EH (cell line): Measurements from ENCODE around the gene CHCHD10.
A peak's percentile ranks its signal among the peaks of the same experiment; 100 is the strongest.

ENCODE experiments used
- DNase-seq: peaks from one replicate; pipeline ENCODE4 v3.0.0-alpha.2; 2015; ENCODE audit warnings: low read depth

The CHCHD10 gene

DNA sequence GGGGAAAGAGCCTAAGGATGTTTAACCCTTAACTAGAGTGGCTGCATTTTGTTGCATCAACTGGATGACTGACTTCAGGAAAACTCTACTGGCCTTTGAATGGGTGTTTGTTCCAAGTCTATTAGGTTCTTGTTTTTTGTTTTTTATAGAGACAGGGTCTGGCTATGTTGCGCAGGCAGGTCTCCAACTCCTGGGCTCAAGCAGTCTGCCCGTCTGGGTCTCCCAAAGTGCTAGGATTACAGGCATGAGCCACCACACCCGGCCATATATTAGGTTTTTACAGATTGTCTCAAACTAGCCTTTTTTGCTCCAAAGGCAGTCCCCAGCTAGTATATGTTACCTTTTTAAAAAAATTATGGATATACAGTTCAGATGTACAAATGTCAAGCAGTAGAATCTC lies 20.1 kb upstream of the CHCHD10 start:
- no peak for DNase-seq

DNA sequence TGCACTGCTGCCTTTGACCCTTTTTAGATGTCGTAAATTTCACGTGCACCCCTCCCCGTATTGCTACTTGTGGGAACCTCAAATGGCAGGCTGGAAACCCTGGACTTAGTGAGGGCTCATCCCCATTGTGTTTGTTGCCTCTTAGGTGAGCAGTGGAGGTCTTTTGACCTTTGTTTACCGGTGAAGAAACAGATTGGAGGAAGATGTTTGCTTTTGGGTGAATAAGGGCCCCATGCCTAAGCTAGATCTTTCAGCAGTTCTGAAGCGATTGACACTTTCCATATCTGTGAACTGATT lies 19.8 kb upstream of the CHCHD10 start:
- no peak for DNase-seq

DNA sequence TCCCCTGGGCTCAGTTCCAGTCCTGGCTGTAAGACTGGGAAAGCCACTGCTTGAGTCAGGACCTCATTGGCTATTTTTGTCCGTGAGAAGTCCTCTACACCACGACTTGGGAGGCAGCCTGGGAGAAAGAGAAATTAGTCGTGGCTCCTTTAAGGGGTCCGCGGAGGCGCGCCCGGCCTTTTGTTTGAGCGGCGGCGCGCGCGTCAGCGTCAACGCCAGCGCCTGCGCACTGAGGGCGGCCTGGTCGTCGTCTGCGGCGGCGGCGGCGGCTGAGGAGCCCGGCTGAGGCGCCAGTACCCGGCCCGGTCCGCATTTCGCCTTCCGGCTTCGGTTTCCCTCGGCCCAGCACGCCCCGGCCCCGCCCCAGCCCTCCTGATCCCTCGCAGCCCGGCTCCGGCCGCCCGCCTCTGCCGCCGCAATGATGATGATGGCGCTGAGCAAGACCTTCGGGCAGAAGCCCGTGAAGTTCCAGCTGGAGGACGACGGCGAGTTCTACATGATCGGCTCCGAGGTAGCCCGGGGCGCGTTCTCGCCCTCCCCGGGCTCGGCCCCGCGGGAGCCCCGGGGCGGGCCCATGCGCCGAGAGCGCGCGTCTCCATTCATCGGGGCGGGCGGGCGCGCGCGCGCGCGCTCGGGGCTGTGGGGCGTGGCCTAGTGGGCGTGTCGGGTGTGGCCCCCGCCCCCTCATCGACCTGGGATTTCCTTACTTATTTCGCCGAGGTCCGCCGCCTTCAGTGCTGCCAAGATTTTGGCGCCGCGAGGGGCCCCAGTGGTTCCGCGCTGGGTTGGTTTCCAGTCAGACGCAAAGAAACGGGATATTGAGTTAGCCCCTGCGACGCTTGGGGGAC lies 19.2 kb upstream of the CHCHD10 start, which contains the start of gene SMARCB1:
SMARCB1 (plus strand) TSS at position 215 of the 848 bp plus-strand sequence; CDS start at position 419, 204 bp downstream.
- peak; percentile 98 for DNase-seq

DNA sequence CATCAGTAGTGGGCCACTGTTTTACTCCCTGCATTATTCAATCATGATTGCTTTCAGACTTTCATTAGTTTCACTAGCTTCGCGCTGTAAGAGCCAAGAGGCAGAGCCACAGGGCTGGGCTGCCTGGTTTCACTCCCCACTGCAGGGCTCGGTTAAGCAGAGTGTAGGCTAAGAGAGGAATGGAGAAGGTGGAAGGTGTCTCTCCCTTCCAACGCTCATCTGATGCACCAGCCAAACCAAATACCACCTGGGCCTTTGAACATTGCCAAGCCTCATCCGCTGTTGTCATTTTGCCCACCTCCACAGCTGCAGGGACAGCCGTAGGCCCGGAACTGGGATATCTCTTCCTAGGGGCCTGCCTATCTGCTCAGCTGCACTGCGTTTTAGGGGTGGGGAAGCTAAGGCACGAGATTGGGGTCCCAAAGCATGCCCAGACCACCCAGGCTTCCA lies 18.5 kb upstream of the CHCHD10 start:
- DNase-seq, result no peak

DNA sequence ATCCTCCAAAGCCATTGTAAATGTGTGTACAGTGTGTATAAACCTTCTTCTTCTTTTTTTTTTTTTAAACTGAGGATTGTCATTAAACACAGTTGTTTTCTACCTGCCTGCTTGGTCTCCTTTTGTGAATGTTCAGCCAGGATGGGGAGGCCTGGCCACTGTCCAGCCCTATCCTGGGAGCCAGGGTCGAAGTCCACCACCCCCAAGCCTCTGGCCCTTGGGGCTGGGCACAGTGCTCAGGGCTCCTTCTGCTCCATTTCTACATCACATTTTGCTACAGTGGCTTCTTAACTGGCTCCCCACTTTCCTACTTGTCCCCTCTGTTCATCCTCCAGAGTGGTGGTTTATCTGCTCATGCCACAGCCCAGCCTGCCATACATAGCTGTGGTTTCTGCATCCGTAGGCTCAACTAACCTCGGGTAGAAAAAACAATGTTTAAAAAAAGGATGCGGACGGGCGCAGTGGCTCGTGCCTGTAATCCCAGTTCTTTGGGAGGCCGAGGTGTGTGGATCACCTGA lies 16.5 kb upstream of the CHCHD10 start:
- peak; percentile 82 for DNase-seq

DNA sequence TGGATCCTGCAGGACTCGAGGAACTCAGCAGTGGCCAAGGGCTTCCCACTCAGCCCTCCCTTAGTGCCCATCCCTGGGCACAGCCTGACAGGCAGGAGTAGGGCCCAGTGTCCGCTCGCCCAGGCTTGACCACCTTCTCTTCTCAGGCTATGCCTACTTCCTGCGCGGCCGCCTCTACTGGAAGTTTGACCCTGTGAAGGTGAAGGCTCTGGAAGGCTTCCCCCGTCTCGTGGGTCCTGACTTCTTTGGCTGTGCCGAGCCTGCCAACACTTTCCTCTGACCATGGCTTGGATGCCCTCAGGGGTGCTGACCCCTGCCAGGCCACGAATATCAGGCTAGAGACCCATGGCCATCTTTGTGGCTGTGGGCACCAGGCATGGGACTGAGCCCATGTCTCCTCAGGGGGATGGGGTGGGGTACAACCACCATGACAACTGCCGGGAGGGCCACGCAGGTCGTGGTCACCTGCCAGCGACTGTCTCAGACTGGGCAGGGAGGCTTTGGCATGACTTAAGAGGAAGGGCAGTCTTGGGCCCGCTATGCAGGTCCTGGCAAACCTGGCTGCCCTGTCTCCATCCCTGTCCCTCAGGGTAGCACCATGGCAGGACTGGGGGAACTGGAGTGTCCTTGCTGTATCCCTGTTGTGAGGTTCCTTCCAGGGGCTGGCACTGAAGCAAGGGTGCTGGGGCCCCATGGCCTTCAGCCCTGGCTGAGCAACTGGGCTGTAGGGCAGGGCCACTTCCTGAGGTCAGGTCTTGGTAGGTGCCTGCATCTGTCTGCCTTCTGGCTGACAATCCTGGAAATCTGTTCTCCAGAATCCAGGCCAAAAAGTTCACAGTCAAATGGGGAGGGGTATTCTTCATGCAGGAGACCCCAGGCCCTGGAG lies 15.7 kb upstream of the CHCHD10 start:
- DNase-seq, result no peak

DNA sequence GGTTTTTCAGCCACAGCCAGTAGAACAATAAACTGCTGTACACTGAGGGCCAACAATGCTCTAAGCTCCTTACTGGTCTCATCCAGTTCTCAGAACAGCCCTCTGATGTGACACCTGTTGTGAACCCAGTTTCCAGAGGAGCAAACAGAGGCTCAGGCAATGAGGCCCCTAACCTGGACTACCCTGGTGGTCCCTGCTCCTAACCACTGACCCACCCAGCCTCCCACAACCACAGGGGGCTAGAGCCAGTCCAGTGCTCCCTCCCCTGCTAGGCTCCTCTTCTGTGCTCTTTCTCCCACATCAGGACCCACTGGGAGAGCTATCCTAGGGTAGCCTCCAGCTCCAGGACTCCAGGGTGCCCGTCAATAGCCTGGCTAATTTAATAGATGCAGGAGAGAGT lies 14.9 kb upstream of the CHCHD10 start:
- no peak for DNase-seq

DNA sequence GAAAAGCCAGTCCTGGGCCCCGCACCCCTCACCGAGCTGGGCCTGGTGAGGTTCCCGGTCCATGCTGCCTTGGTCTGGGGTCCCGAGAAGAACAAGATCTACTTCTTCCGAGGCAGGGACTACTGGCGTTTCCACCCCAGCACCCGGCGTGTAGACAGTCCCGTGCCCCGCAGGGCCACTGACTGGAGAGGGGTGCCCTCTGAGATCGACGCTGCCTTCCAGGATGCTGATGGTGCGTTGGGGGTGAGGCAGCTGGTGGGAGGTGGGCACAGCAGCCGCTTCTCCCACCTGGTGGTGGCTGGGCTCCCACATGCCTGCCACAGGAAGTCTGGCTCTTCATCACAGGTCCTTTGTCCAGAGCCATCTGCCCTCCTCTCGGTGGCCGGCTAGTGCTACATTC lies 14.5 kb upstream of the CHCHD10 start:
- no peak for DNase-seq

DNA sequence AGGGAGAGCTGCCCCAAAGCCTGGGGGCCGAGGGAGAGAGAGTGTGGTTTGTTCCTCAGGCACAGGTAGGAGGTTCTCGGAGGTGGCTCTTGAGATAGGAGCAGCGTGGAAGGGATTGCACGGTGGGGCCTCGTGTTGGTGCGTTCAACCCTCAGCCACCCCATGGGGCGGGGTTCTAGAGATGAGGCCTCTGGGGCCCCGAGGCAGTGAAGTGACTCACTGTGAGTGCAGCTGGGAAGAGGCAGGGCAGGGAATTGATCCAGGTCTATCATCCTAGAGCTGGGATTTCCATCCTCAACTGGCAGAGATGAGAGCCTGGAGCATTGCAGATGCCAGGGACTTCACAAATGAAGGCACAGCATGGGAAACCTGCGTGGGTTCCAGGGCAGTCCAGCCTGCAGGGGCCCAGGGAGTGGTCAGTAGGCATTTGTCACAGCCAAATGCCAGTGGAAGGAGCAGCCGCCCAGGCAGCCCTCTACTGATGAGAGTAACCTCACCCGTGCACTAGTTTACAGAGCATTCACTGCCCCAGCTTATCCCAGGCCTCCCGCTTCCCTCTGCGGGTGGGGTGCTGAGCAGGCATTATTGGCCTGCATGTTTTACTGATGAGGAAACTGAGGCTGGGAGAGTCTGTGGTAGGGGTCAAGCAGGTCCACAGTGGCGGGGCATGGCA lies 13.9 kb upstream of the CHCHD10 start:
- DNase-seq, result peak; percentile 92

DNA sequence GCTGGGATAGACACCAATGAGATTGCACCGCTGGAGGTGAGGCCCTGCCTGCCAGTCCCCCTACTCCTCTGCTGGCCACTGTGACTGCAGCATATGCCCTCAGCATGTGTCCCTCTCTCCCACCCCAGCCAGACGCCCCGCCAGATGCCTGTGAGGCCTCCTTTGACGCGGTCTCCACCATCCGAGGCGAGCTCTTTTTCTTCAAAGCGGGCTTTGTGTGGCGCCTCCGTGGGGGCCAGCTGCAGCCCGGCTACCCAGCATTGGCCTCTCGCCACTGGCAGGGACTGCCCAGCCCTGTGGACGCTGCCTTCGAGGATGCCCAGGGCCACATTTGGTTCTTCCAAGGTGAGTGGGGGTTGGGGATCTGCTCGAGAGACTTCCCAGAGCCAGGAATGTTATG lies 13.3 kb upstream of the CHCHD10 start:
- DNase-seq, result no peak

DNA sequence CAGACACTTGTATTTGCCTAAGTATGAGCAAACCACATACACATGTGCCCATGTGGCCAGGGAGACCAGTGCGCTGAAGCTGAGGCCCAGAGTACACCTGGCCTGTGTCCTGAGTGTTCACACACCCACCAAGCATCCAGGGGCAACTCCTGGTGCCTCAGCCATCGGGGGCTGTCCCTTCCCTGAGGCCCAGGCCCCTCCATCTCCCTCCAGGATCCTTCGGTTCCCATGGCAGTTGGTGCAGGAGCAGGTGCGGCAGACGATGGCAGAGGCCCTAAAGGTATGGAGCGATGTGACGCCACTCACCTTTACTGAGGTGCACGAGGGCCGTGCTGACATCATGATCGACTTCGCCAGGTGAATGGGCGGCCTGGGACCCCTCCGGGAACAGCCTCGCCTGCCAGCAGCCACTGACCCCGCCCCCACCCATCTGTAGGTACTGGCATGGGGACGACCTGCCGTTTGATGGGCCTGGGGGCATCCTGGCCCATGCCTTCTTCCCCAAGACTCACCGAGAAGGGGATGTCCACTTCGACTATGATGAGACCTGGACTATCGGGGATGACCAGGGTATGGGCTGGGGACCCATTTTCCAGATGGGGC lies 12.5 kb upstream of the CHCHD10 start:
- DNase-seq, result no peak

DNA sequence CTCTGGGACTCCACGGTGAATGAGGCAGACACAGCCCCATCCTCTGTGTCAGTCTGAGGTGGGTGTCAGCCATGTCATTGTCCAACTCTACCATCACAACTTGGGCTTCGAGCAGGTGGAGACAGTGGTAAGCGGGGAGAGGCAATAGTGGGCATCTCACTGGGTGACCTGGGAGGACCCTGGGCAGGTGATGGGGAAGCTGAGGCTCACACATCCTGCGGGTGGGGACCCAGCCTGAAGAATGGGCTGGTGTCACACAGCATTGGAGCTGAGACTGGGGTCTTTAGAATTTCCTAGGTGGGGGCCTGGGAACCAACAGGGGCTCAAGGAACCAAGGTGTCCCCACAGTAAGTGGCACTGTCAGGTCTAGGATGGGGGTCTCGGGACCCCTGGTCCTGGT lies 12.0 kb upstream of the CHCHD10 start:
- DNase-seq, result no peak

DNA sequence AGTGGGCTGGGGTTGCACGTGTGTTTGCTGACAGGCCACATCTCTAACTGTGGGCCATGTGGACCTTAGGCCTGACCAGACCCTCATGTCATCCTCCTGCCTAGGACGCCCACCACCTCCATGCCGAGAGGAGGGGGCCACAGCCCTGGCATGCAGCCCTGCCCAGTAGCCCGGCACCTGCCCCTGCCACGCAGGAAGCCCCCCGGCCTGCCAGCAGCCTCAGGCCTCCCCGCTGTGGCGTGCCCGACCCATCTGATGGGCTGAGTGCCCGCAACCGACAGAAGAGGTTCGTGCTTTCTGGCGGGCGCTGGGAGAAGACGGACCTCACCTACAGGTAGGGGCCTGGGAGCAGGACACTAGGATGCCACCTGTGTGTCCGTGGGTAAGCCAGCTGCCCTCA lies 11.3 kb upstream of the CHCHD10 start:
- no peak for DNase-seq

DNA sequence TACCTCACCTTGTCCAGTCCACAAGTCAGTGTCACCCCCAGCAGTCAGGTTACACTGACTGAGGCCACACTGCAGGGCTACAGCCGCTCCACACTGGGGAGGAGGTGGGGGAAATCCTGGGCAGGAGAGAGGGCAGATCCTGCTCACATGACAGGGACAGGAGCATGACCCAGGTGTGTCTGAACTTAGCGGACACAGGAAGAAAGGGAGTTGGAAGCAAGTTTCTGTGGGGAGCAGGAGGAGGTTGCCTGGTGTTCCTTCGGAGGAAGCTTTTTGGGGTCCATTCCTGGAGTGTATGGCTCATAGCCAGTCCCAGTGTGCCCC lies 10.8 kb upstream of the CHCHD10 start:
- DNase-seq, result no peak

DNA sequence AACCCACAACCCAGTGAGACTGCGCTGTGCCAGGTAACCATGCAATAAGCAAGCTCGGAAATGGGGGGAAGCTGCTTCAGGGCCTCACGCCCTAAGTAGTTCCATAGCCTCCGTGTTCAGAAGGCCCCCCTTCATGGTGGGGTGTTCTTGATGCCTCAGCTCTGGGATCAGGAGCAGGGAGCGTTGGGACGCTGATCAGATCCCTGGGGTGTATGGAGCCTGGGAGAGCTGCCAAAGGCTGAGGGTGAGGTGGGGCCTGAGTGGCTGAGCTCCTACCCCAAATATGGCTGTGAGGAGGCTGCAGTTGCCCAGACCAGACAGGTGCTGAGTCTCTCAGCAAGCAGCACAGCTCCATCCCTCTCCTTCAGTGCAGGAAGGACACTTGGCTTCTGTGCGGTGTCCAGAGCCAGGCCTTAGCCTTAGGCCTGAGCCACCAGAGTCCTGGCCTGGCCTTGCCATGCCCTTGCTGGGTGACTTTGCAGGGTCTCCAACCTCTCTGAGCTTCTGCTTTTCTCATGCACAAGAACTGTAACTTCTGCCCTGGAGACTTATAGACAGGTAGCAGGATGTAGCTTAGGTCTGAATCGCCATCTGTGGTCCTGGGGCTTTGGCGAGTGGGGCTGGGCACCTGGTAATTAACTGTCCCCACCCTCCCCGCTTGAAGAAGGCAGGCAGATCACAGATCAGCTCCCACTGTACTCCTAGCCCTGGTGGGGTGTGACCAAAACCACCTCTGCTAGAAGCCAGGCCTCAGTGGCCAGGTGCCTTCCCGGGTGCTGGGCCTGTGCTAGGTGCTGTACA lies 10.2 kb upstream of the CHCHD10 start:
- DNase-seq, result no peak

DNA sequence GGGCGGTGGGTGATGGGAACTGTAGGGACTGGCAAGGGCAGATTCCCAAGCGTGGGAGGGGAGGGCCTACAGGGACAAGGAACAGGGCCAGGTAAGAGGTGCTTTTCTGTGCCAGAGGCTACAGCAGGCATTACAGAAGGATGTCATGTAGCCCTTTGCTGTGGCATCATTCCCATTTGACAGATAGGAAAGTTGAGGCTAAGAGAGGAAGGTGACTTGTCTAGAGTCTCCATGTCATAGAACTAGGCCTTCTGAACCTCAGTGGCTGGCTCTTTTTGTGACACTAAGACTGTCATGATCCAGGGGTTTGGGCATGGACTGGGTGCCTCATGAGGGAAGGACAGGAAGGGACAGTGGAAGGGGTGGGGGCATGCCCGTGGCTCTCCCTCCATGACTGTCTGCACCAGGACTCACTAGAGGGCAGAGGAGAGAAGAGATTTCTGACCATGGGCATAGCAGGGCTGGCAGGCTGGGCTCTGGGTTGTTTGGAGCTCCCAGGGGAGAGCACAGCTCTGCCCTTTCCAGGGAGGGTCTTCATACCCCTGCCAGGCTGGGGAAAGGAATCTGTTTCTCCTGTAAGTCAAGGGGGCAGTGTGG lies 8.1 kb upstream of the CHCHD10 start:
- DNase-seq, result no peak

DNA sequence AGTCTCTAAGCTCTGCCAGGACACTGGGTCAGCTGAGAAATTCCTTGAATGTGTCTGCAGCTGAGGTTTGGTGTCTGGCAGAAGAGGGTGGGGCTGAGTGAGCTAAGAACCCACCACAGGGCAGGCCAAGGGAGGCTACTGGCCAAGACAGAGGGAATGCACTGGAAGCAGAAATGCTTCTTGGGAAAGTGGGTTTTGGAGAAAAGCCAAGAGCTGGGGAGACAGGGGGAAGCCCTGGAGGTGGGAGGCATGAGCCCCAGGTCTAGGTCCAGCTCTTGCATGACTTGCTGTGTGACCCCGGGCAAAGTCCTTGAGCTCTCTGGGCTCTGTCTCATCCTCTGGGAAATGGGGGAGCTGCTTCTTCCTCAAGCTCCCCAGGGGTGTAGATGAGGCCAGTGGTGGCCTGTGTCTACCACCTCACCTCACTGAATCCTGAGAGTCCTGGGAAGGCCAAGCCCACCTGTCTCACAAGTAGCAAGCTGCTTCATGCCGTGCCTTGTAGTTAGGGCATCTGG lies 7.2 kb upstream of the CHCHD10 start:
- peak; percentile 81 for DNase-seq

DNA sequence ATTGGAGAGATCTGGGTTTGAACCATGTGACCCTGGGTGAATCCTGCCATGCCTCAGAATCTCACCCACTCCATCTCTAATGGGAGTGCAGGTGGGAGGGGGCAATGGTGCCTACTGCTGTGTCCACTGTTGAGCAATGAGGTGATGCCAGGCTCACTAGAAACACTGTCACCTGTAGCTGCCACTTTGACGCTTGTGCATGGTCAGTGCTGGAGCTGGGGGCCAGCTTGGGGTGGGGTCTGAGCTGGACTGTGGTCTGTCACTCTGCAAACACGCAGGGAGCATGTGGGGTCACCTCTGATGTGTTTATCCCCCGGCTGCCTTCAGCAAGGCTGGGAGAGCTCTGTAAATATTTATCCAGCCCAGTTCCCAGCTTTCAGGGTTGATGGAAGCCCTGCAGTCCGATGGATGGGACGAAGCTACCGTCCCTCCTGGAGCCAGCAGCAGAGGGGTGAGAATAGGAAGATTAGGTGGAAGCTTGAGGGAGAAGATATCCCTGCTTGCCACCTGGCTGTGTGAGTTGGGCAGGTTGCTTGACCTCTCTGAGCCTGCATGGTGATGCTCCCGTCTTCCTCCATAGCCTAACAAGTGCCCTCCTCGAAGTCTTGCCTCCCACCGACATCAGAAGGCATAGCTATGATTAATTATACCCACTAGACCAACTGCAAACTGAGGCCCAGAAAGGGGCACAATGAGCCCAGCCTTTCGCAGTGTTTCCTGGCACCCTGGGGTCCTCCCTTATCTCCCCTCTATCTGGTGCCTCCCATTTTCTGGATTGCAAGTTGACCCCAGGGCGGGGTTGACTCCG lies 6.5 kb upstream of the CHCHD10 start:
- no peak for DNase-seq

DNA sequence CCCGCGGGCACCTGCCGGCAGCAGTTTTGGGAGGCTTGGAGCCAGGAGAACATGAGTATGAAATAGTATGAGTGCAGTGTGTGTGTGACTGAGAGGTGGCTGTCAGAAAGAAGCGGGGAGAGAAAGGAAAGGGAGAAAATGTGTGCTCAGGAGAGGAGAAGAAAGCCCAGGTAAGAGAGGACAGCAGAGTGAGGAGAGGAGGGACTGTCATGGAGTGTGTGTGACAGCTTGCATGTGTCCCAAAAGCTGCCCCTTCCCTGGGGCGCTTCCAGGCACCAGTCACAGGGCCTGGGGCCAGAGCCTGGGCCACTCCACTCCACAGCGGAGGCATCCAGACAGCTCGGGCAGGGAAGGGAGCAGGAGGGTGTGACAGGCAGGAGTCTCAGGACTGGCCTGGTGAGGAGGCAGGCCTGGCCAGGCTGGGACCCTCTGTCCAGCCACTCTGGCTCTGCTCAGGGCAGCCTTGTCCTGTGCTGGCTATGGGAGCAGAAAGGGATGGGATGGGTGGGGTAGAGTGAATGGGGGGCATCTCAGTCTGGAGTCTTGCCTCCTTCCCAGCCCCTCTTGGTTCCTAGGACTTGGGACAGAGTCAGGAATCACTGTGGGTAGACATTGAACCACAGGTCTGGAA lies 5.8 kb upstream of the CHCHD10 start:
- DNase-seq, result no peak
